ENCODE measurements around the gene SPPL3. TPM values are rescaled to one million over a fixed set of nuclear protein-coding genes. Genes with fewer than 3 reads are reported as not detected.

The SPPL3 gene
- total RNA-seq, 1 donor from 2014 or later, result 51.3 TPM

- H3K27ac Mint-ChIP-seq (ENCODE audit: unreplicated experiment), result no peak overlapping the region
- DNase-seq (ENCODE audit: low spot score), result no peak
- no peaks in the 10 kb centered on the region for H3K27me3 Mint-ChIP-seq (ENCODE audit: low read depth)
- no peak overlapping the region for H3K4me3 Mint-ChIP-seq (ENCODE audit: unreplicated experiment)
- no peak for TF ChIP-seq CTCF (IDR thresholded peaks at IDR 0.05)
- peaks cover 20% of the 10 kb centered on the region for H3K9me3 Mint-ChIP-seq (ENCODE audit: low read depth)
- peaks cover 2% of the 10 kb centered on the region for H3K36me3 Mint-ChIP-seq (ENCODE audit: low read depth)
- no peaks in the 10 kb centered on the region for H3K4me1 Mint-ChIP-seq (ENCODE audit: low read depth)
Measured at GRCh38 chr12:120920178-120920577, 16.0 kb upstream of the SPPL3 start.

- Mint-ChIP-seq H3K36me3 (ENCODE audit: low read depth) (peaks cover 2% of the 10 kb centered on the region), H3K4me1 (ENCODE audit: low read depth) (no peaks in the 10 kb centered on the region), H3K27me3 (ENCODE audit: low read depth) (no peaks in the 10 kb centered on the region), H3K4me3 (ENCODE audit: unreplicated experiment) (no peak overlapping the region), H3K27ac (ENCODE audit: unreplicated experiment) (no peak overlapping the region), H3K9me3 (ENCODE audit: low read depth) (peaks cover 20% of the 10 kb centered on the region)
- no peak for DNase-seq (ENCODE audit: low spot score)
- no peak for TF ChIP-seq CTCF (IDR thresholded peaks at IDR 0.05)
Measured at GRCh38 chr12:120917748-120918147, 13.6 kb upstream of the SPPL3 start.

GRCh38 chr12:120916561-120916960, 12.4 kb upstream of the SPPL3 start:
- peaks cover 2% of the 10 kb centered on the region for H3K36me3 Mint-ChIP-seq (ENCODE audit: low read depth)
- H3K27ac Mint-ChIP-seq (ENCODE audit: unreplicated experiment), result no peak overlapping the region

GRCh38 chr12:120914794-120915193, 10.6 kb upstream of the SPPL3 start:
- H3K27me3 Mint-ChIP-seq (ENCODE audit: low read depth), result no peaks in the 10 kb centered on the region
- H3K9me3 Mint-ChIP-seq (ENCODE audit: low read depth), result peaks cover 20% of the 10 kb centered on the region
- peaks cover 2% of the 10 kb centered on the region for H3K36me3 Mint-ChIP-seq (ENCODE audit: low read depth)
- no peaks in the 10 kb centered on the region for H3K4me1 Mint-ChIP-seq (ENCODE audit: low read depth)
- H3K4me3 Mint-ChIP-seq (ENCODE audit: unreplicated experiment), result no peak overlapping the region
- peak; percentile 35 for DNase-seq (ENCODE audit: low spot score)
- TF ChIP-seq CTCF (IDR thresholded peaks at IDR 0.05), result no peak
- H3K27ac Mint-ChIP-seq (ENCODE audit: unreplicated experiment), result no peak overlapping the region

More at GRCh38 chr12:120916561-120916960, 12.4 kb upstream of the SPPL3 start:
- peak; percentile 57 for DNase-seq (ENCODE audit: low spot score)
- Mint-ChIP-seq H3K4me1 (ENCODE audit: low read depth) (no peaks in the 10 kb centered on the region), H3K4me3 (ENCODE audit: unreplicated experiment) (no peak overlapping the region), H3K9me3 (ENCODE audit: low read depth) (peaks cover 20% of the 10 kb centered on the region), H3K27me3 (ENCODE audit: low read depth) (no peaks in the 10 kb centered on the region)
- TF ChIP-seq CTCF (IDR thresholded peaks at IDR 0.05), result no peak

- peaks cover 7% of the 10 kb centered on the region for H3K4me1 Mint-ChIP-seq (ENCODE audit: low read depth)
- no peaks in the 10 kb centered on the region for H3K36me3 Mint-ChIP-seq (ENCODE audit: low read depth)
- no peaks in the 10 kb centered on the region for H3K9me3 Mint-ChIP-seq (ENCODE audit: low read depth)
- no peak overlapping the region for H3K4me3 Mint-ChIP-seq (ENCODE audit: unreplicated experiment)
- no peak for TF ChIP-seq CTCF (IDR thresholded peaks at IDR 0.05)
- H3K27me3 Mint-ChIP-seq (ENCODE audit: low read depth), result no peaks in the 10 kb centered on the region
- no peak for DNase-seq (ENCODE audit: low spot score)
- no peak overlapping the region for H3K27ac Mint-ChIP-seq (ENCODE audit: unreplicated experiment)
Measured at GRCh38 chr12:120909633-120910298, 5.6 kb upstream of the SPPL3 start.
